HG03139 (cell line): ENCODE data around the gene SEZ6.

Experiments
- ATAC-seq: cut with Tn5 transposase; IDR thresholded peaks from one replicate; pipeline ENCODE4 v1.9.1; 2021; ENCODE audit not compliant: unreplicated experiment

SEZ6 gene

GRCh38 chr17:28956861-28957260 lies 49.0 kb downstream of the SEZ6 start:
- ATAC-seq = no peak

- no peak for ATAC-seq
Observed at GRCh38 chr17:28956112-28956511, 49.7 kb downstream of the SEZ6 start.

- no peak for ATAC-seq
Observed at GRCh38 chr17:28955408-28955807, 50.4 kb downstream of the SEZ6 start.

- ATAC-seq = no peak
Observed at GRCh38 chr17:28954886-28955285, 50.9 kb downstream of the SEZ6 start.

GRCh38 chr17:28953444-28954118 lies 52.3 kb downstream of the SEZ6 start:
- ATAC-seq = no peak

- ATAC-seq = peak; percentile 52
Observed at GRCh38 chr17:28951991-28952975, 53.5 kb downstream of the SEZ6 start.

- peak; percentile 43 for ATAC-seq
Observed at GRCh38 chr17:28951428-28951990, 54.3 kb downstream of the SEZ6 start, which contains the start of gene PHF12. TSS of gene PHF12 (minus strand) at chr17:28951518. CDS start at chr17:28950960, 558 bp downstream.

- ATAC-seq = no peak
Observed at GRCh38 chr17:28950752-28951427, 54.9 kb downstream of the SEZ6 start.

GRCh38 chr17:28950017-28950751 lies 55.6 kb downstream of the SEZ6 start:
- no peak for ATAC-seq

- no peak for ATAC-seq
Observed at GRCh38 chr17:28949185-28950016, 56.4 kb downstream of the SEZ6 start.

- ATAC-seq = no peak
Observed at GRCh38 chr17:28948873-28949184, 57.0 kb downstream of the SEZ6 start.

- no peak for ATAC-seq
Observed at GRCh38 chr17:28948342-28948741, 57.5 kb downstream of the SEZ6 start.

- ATAC-seq = no peak
Observed at GRCh38 chr17:28947639-28948038, 58.2 kb downstream of the SEZ6 start.

GRCh38 chr17:28946239-28946638 lies 59.6 kb downstream of the SEZ6 start:
- ATAC-seq = no peak

- ATAC-seq = no peak
Observed at GRCh38 chr17:28944862-28945741, 60.7 kb downstream of the SEZ6 start.

GRCh38 chr17:28944343-28944742 lies 61.5 kb downstream of the SEZ6 start:
- no peak for ATAC-seq

GRCh38 chr17:28942925-28943324 lies 62.9 kb downstream of the SEZ6 start:
- ATAC-seq = no peak

GRCh38 chr17:28941251-28941650 lies 64.6 kb downstream of the SEZ6 start:
- no peak for ATAC-seq

GRCh38 chr17:28940675-28941074 lies 65.2 kb downstream of the SEZ6 start:
- ATAC-seq = no peak
